ENCODE data around the gene BRIP1.

The BRIP1 gene

GRCh38 chr17:61650749-61651148, 212.6 kb downstream of the BRIP1 start:
- FAIRE-seq: no peak

- FAIRE-seq: no peak
These were observed 214.7 kb downstream of the BRIP1 start for GRCh38 chr17:61648587-61648986.

- FAIRE-seq: no peak
These were observed 216.3 kb downstream of the BRIP1 start for GRCh38 chr17:61647047-61647446.

GRCh38 chr17:61646482-61646881, 216.8 kb downstream of the BRIP1 start:
- no peak for FAIRE-seq

- FAIRE-seq: no peak
These were observed 217.4 kb downstream of the BRIP1 start for GRCh38 chr17:61645920-61646319.

GRCh38 chr17:61644800-61645774, 218.2 kb downstream of the BRIP1 start:
- no peak for FAIRE-seq

GRCh38 chr17:61642768-61643167, 220.6 kb downstream of the BRIP1 start:
- no peak for FAIRE-seq

GRCh38 chr17:61641715-61642114, 221.6 kb downstream of the BRIP1 start:
- no peak for FAIRE-seq

- no peak for FAIRE-seq
These were observed 222.2 kb downstream of the BRIP1 start for GRCh38 chr17:61641084-61641483.

- no peak for FAIRE-seq
These were observed 223.5 kb downstream of the BRIP1 start for GRCh38 chr17:61639818-61640217.

- FAIRE-seq: no peak
These were observed 225.2 kb downstream of the BRIP1 start for GRCh38 chr17:61638087-61638486.

- no peak for FAIRE-seq
These were observed 227.4 kb downstream of the BRIP1 start for GRCh38 chr17:61635913-61636432.

- FAIRE-seq: no peak
These were observed 228.3 kb downstream of the BRIP1 start for GRCh38 chr17:61634942-61635538.

- no peak for FAIRE-seq
These were observed 229.3 kb downstream of the BRIP1 start for GRCh38 chr17:61634011-61634539.

GRCh38 chr17:61632826-61633225, 230.5 kb downstream of the BRIP1 start:
- no peak for FAIRE-seq

- FAIRE-seq: no peak
These were observed 231.5 kb downstream of the BRIP1 start for GRCh38 chr17:61631800-61632199.
